Muscle of arm (tissue), 12 donors: ENCODE data around the gene OXGR1. TPM values are rescaled to one million over a fixed set of nuclear protein-coding genes. Genes with fewer than 3 reads are reported as not detected.
"Not testable (repeated sequence)": the region's sequence is repeated elsewhere in the genome, so short reads cannot be mapped to it uniquely, and the experiment has no call there.

Source experiments
- DNase-seq: peaks from one replicate; pipeline ENCODE4 v3.0.0-alpha.2; 2013
- polyA plus RNA-seq, 12 donors: library from polyadenylated mRNA; unstranded; fragments of 120-200 nt; gene quantifications; one replicate each; pipeline ENCODE4 v1.2.1, GENCODE V29; 2013; ENCODE audit not compliant: insufficient read length in 12 of 12

The OXGR1 gene
- polyA plus RNA-seq, 12 donors: 0.13 to 2.6 (median 0.75) TPM; not detected in 2

- no peak for DNase-seq
These were observed 11.5 kb upstream of the OXGR1 start for GRCh38 chr13:97005625-97006262.

GRCh38 chr13:97004886-97005285 lies 10.6 kb upstream of the OXGR1 start:
- no peak for DNase-seq

- no peak for DNase-seq
These were observed 10.0 kb upstream of the OXGR1 start for GRCh38 chr13:97004096-97004876.

GRCh38 chr13:97003071-97003470 lies 8.8 kb upstream of the OXGR1 start:
- no peak for DNase-seq

GRCh38 chr13:97002581-97002980 lies 8.3 kb upstream of the OXGR1 start:
- no peak for DNase-seq

- DNase-seq: no peak
These were observed 7.4 kb upstream of the OXGR1 start for GRCh38 chr13:97001636-97002035.

GRCh38 chr13:97000295-97000925 lies 6.1 kb upstream of the OXGR1 start:
- DNase-seq: no peak

GRCh38 chr13:96999091-96999490 lies 4.8 kb upstream of the OXGR1 start:
- no peak for DNase-seq

- DNase-seq: no peak
These were observed 3.8 kb upstream of the OXGR1 start for GRCh38 chr13:96998051-96998450.

GRCh38 chr13:96996886-96997285 lies 2.6 kb upstream of the OXGR1 start:
- no peak for DNase-seq

GRCh38 chr13:96996107-96996506 lies 1.8 kb upstream of the OXGR1 start:
- no peak for DNase-seq

- DNase-seq: no peak
These were observed 575 bp upstream of the OXGR1 start for GRCh38 chr13:96994858-96995243.

- no peak for DNase-seq
These were observed 651 bp downstream of the OXGR1 start for GRCh38 chr13:96993634-96994016.

GRCh38 chr13:96992633-96993032 lies 1.6 kb downstream of the OXGR1 start:
- DNase-seq: no peak

- DNase-seq: no peak
These were observed 3.2 kb downstream of the OXGR1 start for GRCh38 chr13:96991072-96991471.

GRCh38 chr13:96988441-96988840 lies 5.8 kb downstream of the OXGR1 start:
- DNase-seq: no peak

GRCh38 chr13:96984051-96984508 lies 10.2 kb downstream of the OXGR1 start:
- DNase-seq: no peak

GRCh38 chr13:96982672-96983071 lies 11.6 kb downstream of the OXGR1 start:
- DNase-seq: no peak

- not testable (repeated sequence) for DNase-seq
These were observed 14.4 kb downstream of the OXGR1 start for GRCh38 chr13:96979861-96980260.

- no peak for DNase-seq
These were observed 26.2 kb downstream of the OXGR1 start for GRCh38 chr13:96968027-96968426.

GRCh38 chr13:96967248-96967745 lies 27.0 kb downstream of the OXGR1 start:
- no peak for DNase-seq

GRCh38 chr13:96966415-96967102 lies 27.7 kb downstream of the OXGR1 start:
- DNase-seq: no peak
